Fibroblast of lung (primary cell): ENCODE data around the gene RFC4. TPM values are rescaled to one million over a fixed set of nuclear protein-coding genes. Genes with fewer than 3 reads are reported as not detected.

Source experiments
- DNase-seq, 2 donors: peaks; one replicate each; pipeline versions ENCODE4 v3.0.0 to v3.0.0-alpha.2; 2010; ENCODE audit warnings: low read depth in 2 of 2
- H2AFZ ChIP-seq: 2 replicates; pipeline ENCODE4 v1.5.1; 2012; ENCODE audit warnings: low read length, control low read depth, inconsistent platforms
- H3K27ac ChIP-seq: 2 replicates; pipeline ENCODE4 v1.5.1; 2011; ENCODE audit warnings: low read length, control low read depth; ENCODE audit not compliant: insufficient read depth
- H3K27me3 ChIP-seq: 2 replicates; pipeline ENCODE4 v1.5.1; 2011; ENCODE audit warnings: mild to moderate bottlenecking, low read length; ENCODE audit not compliant: control insufficient read depth, insufficient read depth
- H3K36me3 ChIP-seq: 2 replicates; pipeline ENCODE4 v1.5.1; 2011; ENCODE audit warnings: low read length; ENCODE audit not compliant: control insufficient read depth, insufficient read depth
- H3K4me1 ChIP-seq: 2 replicates; pipeline ENCODE4 v1.5.1; 2011; ENCODE audit warnings: low read length; ENCODE audit not compliant: control insufficient read depth, insufficient read depth; ENCODE audit errors: extremely low read depth
- H3K4me2 ChIP-seq: 2 replicates; pipeline ENCODE4 v1.5.1; 2011; ENCODE audit warnings: low read length, control low read depth; ENCODE audit not compliant: insufficient read depth; ENCODE audit errors: extremely low read depth
- H3K4me3 ChIP-seq, 4 experiments: fragments of 200-600 bp in 1 of 4; sonication (generic) in 1 of 4; replicated peaks in 1 of 4; 2 replicates each; pipeline ENCODE4 v1.5.1; 2011 to 2016; ENCODE audit warnings: low read length in 4 of 4, low read depth in 3 of 4, mild to moderate bottlenecking in 3 of 4, control low read depth in 2 of 4, inconsistent platforms in 1 of 4, mixed read lengths in 1 of 4; ENCODE audit not compliant: insufficient read depth in 1 of 4; ENCODE audit errors: control extremely low read depth in 1 of 4
- H3K79me2 ChIP-seq: 2 replicates; pipeline ENCODE4 v1.5.1; 2012; ENCODE audit warnings: mild to moderate bottlenecking, low read length, inconsistent platforms; ENCODE audit not compliant: control insufficient read depth, insufficient read depth
- H3K9ac ChIP-seq: 2 replicates; pipeline ENCODE4 v1.5.1; 2011; ENCODE audit warnings: mild to moderate bottlenecking, low read length, control low read depth; ENCODE audit not compliant: insufficient read depth
- H3K9me3 ChIP-seq: 2 replicates; pipeline ENCODE4 v1.5.1; 2012; ENCODE audit warnings: low read depth, low read length; ENCODE audit not compliant: control insufficient read depth, insufficient read depth
- H4K20me1 ChIP-seq: 2 replicates; pipeline ENCODE4 v1.5.1; 2011; ENCODE audit warnings: low read length; ENCODE audit not compliant: control insufficient read depth, insufficient read depth; ENCODE audit errors: extremely low read depth
- CTCF ChIP-seq, 2 donors: IDR thresholded peaks in 1 of 2; conservative IDR thresholded peaks in 1 of 2; 1 replicate in 1 of 2; 2 replicates in 1 of 2; pipeline ENCODE4 v1.5.1; 2011 to 2012; ENCODE audit warnings: low read length in 2 of 2, control low read depth in 1 of 2, inconsistent platforms in 1 of 2, low read depth in 1 of 2, mild to moderate bottlenecking in 1 of 2
- EZH2 ChIP-seq: IDR thresholded peaks from 2 replicates; pipeline ENCODE4 v1.5.1; 2012; ENCODE audit warnings: low read length, control low read depth, mild to moderate bottlenecking; ENCODE audit errors: missing control alignments
- polyA plus RNA-seq, 2 donors: library from polyadenylated mRNA; depleted of rRNA in 1 of 2; stranded (reverse) in 1 of 2; unstranded in 1 of 2; fragments of >200 nt; gene quantifications; 2 replicates each; pipeline ENCODE4 v1.2.1, GENCODE V29; 2011 to 2012; ENCODE audit warnings: missing spikeins in 1 of 2
- total RNA-seq: library from RNA; depleted of rRNA; stranded (reverse); fragments of >200 nt; gene quantifications from 2 replicates; pipeline ENCODE4 v1.2.1, GENCODE V29; 2014

The RFC4 gene
- total and polyA plus RNA-seq, 2 donors (not counting 1 experiment from before 2014, with no cell fraction given), result 15.0 to 16.8 TPM

- Histone ChIP-seq H3K4me1 (no peaks in the 10 kb centered on the region), H3K4me2 (peak overlapping the region; percentile 79), H2AFZ (peak overlapping the region; percentile 45), H4K20me1 (peaks cover 14% of the 10 kb centered on the region), H3K9ac (peak overlapping the region; percentile 95), H3K27me3 (no peaks in the 10 kb centered on the region), H3K79me2 (peaks cover 42% of the 10 kb centered on the region), H3K36me3 (peaks cover 12% of the 10 kb centered on the region), H3K4me3 (peak overlapping the region; percentile 97 to 100 (median 99)), H3K9me3 (no peaks in the 10 kb centered on the region), H3K27ac (peak overlapping the region; percentile 97)
- no peak for DNase-seq
- TF ChIP-seq EZH2 (no peak), CTCF (conservative IDR thresholded peaks at IDR 0.05 in 1 of 2, IDR thresholded peaks at IDR 0.05 in 1 of 2; ENCODE audit: low read depth in 1 of 2, low read length in 2 of 2) (no peak)
Measured at GRCh38 chr3:186782542-186783057, 23.7 kb downstream of the RFC4 start.

- H3K9ac ChIP-seq, result no peak overlapping the region
- H4K20me1 ChIP-seq, result peaks cover 1% of the 10 kb centered on the region
- TF ChIP-seq EZH2 (no peak), CTCF (conservative IDR thresholded peaks at IDR 0.05 in 1 of 2, IDR thresholded peaks at IDR 0.05 in 1 of 2; ENCODE audit: low read depth in 1 of 2, low read length in 2 of 2) (no peak)
- H3K27me3 ChIP-seq, result no peaks in the 10 kb centered on the region
- H3K9me3 ChIP-seq, result no peaks in the 10 kb centered on the region
- no peak overlapping the region for H3K4me2 ChIP-seq
- no peak overlapping the region for H2AFZ ChIP-seq
- no peak overlapping the region for H3K27ac ChIP-seq
- H3K79me2 ChIP-seq, result peaks cover 8% of the 10 kb centered on the region
- peaks cover 2% of the 10 kb centered on the region for H3K36me3 ChIP-seq
- H3K4me1 ChIP-seq, result no peaks in the 10 kb centered on the region
- H3K4me3 ChIP-seq, result no peak overlapping the region
- no peak for DNase-seq
Measured at GRCh38 chr3:186779204-186779603, 27.1 kb downstream of the RFC4 start.

- Histone ChIP-seq H3K9ac (no peak overlapping the region), H3K36me3 (no peaks in the 10 kb centered on the region), H3K4me2 (no peak overlapping the region), H3K4me1 (no peaks in the 10 kb centered on the region), H3K79me2 (no peaks in the 10 kb centered on the region), H3K9me3 (no peaks in the 10 kb centered on the region), H3K27me3 (no peaks in the 10 kb centered on the region), H3K27ac (no peak overlapping the region), H3K4me3 (no peak overlapping the region), H2AFZ (no peak overlapping the region), H4K20me1 (no peaks in the 10 kb centered on the region)
- TF ChIP-seq CTCF (conservative IDR thresholded peaks at IDR 0.05 in 1 of 2, IDR thresholded peaks at IDR 0.05 in 1 of 2; ENCODE audit: low read depth in 1 of 2, low read length in 2 of 2) (no peak), EZH2 (no peak)
- DNase-seq, result peak in 1 of 2 donors; percentile 48
Measured at GRCh38 chr3:186775999-186776398, 30.3 kb downstream of the RFC4 start.
